GM18511 (cell line): ENCODE measurements around the gene AKR1C8.
"Not testable (repeated sequence)": the region's sequence is repeated elsewhere in the genome, so short reads cannot be mapped to it uniquely, and the experiment has no call there.

ENCODE experiments used
- ATAC-seq: cut with Tn5 transposase; IDR thresholded peaks from one replicate; pipeline ENCODE4 v1.9.1; 2021; ENCODE audit warnings: mild to moderate bottlenecking, moderate library complexity; ENCODE audit not compliant: unreplicated experiment

Gene AKR1C8

DNA sequence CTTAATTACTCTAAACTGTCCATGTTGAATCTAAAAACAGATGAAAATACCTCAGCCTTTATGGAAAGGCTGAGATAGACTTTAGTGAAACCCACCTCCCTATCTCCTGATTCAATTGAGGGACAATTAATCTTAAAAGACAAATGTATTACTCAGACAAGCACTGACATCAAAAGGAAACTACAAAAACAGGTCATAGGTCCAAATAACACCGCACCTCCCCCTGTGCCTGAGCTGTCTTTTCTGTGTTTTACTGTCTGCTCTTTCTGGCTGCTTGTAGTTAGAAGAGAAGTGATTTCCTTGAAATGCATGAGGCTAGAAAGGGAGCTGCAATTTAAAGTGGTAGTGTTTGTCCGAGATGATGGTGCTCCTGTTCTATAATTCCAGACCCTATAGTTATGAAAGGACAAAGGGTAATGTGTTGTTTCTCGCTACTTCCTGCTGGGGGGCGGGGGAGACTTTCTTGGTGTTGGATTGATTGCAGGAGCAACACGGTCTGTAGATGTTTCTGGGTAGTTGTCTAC is 16.0 kb downstream of the AKR1C8 start:
- ATAC-seq = no peak

DNA sequence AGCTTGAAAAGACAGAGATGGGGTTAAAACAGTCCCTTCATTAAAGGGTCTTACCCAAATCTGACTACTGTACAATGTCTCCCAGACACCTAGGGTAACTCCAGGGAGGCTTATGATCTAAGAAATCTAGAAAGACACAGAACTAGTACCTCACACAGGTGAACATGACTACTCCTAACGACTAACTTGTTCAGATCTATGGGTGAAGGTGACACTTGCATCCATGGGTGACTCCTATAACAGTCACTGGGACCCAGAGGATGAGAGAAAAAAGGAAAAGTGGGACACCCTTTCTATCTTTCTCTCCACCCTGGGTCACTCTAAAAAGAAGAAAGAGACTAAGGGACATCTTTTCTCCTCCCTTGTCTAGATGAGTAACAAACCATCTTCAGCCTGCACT is 19.2 kb downstream of the AKR1C8 start:
- no peak for ATAC-seq

DNA sequence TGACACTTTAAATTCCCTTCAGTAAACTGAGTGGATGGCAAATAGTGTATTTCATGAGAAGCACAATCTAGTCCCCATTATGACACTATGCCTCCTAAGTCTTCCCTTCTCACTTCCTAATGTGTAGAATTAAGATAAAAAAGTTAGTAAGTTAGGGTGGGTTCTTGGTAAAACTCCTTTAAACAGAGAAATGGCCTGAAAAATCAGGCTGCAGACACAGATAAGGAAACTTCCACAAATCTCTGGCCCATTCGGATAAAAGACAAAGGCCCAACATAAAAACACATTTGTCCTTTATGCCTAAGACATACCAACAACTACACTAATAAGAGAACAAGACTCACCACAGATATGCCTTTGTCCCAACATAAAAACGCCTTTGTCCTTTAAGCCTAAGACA is 21.5 kb downstream of the AKR1C8 start:
- ATAC-seq = no peak

DNA sequence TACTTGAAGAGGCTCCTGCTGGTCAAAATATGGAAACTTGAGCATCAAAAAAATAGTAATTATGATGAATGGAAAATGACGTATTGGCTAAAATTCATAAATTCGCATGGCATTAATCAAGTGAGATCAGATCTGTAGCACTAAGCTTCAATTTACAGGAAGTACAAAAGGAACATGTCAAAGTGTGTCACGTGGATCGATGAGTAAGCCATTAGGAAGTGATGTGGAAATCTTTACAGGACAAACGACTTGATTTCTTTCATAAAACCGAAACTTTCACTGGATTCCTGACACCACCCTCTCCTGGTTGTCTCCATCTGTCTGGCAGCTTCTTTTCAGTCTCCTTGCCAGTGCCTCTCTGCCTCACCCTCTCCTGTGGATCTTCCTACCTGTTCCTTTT is 25.8 kb downstream of the AKR1C8 start:
- ATAC-seq = no peak

DNA sequence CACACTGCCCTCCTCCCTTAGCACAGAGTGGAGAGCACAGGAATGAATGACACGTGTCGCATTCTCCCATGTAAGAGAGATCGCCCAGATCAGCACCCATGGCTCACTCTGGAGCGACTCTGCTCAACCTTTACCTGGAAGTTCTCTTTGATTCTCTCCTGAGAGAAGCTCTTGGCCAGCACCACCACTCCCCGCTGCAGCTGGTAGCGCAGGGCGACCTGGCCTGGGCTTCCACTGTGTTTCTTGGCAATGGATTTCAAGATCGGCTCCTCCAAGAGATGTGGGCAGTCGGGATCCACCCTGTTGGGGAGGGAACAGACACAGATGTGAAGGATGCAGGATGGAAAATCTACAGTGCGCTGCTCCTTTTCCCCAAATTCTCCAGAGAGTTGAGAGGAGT is 27.4 kb downstream of the AKR1C8 start:
- ATAC-seq = no peak

DNA sequence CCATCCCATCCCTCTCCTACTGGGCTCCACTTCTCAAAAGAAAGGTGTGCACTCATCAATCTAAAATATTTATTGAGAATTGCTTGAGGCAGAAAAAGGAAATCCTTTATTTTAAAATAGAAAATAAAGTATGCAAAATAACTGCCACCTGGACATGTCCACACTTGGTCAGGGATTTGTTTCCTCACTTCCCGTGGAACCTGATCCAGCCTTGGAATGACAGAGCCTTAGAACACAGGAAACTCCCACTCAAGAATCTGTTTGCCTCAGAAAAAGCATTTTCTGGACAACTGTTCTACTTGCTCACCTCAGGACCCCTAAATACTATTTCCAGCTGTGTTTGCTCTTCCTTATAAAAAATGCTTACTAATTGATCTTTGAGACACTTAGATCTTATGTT is 29.0 kb downstream of the AKR1C8 start:
- no peak for ATAC-seq

DNA sequence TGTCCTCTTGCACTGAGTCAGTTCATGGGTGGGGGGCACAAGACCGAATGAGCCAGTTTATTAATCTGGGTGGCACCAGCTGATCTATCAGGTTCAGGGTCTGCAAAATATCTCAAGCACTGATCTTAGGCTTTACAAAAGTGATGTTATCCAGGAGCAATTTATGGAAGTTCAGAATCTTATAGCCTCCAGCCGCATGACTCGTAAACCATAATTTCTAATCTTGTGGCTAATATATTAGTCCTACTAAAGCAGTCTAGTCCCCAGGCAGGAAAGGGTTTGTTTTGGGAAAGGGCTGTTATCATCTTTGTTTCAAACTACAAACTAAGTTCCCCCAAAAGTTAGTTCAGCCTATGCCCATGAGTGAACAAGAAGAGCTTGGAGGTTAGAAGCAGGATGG is 33.9 kb downstream of the AKR1C8 start:
- no peak for ATAC-seq

DNA sequence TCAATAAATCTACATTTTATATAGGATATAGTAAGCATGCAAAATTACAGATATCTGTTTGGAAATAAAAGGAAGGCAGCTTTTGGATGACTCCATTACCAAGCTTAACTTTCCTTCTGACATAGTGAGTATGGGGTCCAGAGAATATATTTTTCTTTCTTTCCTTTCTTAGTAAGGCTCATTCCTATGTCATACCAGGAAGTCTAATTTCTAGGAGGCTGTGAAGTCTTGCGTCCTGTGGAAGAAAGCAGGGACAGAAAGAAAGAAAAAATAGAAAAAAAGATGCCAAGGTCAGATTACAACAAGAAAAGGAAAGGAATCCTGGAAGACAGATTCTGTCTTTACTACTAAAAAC is 36.3 kb downstream of the AKR1C8 start:
- no peak for ATAC-seq

DNA sequence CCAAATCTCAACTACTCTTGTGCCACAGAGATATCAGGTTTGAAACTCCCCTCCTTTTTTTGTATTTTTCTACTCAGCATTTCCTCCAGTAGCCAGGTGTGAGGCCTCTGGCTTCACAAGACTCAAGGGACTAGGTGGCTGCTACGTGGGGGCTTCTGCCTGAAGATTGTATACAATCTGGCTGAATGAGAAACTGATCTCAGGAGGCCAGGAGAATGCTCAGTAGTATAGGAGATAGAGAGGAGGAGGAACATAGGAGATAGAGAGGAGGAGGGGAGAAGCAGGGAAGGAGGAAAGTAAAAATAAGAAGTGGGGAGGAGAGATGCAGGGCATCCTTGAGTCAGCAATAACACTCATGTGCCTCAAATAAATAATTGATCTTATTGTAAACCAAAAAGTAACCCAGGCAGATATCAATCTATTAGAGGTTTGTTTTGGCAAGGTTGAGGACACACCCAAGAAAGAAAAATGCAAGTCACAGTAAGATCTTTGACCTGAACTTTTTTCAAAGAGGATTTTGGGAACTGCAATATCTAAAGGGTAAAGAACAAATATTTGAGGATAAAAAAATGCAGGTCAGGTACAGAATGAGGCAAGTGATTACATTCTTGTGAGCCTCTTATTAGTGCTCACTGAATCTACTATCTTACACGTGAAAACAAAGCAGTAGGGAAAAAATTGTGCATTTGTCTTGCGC is 36.8 kb downstream of the AKR1C8 start:
- no peak for ATAC-seq

DNA sequence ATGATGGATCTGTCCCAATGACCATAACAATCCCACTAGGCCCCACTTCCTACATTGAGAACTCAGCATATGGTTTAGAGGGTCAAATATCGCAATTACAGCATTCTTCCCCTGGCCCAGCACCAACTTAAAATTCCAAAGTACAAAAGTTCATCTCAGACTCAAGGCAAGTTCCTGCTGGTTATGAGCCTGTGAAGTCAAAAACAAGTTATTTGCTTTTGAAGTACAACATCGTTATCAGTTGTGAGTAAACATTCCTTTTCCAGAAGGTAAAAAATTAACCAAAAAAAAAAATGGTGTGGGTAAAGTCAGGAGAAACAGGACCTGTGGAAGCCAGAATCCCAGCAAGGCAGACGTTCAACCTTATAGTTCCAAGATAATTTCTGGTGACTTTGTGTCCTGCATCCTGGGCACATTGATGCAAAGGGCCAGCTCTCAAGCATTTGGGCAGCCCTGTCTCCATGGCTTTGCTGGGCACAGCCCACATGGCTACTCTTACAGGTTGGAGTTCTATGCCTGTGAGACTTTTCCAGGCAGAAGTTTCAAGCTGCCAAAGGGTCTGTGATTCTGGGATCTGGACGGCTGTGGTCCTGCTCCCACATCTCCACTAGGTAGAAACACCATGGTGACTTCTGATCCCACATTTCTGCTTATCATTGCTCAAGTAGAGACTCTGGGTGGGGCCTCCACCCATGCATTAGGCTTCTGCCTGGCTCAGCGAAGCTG is 37.5 kb downstream of the AKR1C8 start:
- no peak for ATAC-seq

DNA sequence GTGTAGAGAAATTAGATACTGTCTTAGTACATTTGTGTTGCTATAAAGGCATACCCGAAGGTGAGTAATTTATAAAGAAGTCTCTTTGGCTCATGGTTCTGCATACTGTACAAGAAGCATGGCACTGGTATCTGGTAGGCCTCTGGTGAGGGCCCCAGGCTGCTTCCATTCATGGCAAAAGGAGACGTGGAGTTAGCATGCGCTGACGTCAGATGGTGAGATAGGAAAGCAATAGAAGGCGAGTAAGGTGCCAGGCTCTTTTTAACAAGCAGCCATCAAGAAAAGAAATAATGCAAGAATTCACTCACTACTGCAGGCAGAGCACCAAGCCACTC is 38.1 kb downstream of the AKR1C8 start:
- ATAC-seq = no peak

DNA sequence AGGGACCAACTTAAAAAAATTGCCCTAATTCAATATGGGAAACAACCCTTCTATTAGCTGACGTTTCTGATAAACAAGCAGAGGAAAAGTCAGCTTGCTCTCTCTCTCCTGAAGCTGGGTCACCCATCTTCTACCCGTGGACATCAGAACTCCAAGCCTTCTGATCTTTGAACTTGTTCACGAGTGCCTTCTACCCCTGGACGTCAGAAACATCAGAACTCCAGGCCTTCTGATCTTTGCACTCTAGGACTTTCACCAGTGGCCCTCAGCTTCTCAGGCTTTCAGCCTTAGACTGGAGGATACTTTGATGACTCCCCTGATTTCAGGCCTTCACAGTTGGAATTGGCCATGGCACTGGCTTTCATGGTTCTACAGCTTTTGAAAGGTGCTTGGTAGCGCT is 41.8 kb downstream of the AKR1C8 start:
- no peak for ATAC-seq

DNA sequence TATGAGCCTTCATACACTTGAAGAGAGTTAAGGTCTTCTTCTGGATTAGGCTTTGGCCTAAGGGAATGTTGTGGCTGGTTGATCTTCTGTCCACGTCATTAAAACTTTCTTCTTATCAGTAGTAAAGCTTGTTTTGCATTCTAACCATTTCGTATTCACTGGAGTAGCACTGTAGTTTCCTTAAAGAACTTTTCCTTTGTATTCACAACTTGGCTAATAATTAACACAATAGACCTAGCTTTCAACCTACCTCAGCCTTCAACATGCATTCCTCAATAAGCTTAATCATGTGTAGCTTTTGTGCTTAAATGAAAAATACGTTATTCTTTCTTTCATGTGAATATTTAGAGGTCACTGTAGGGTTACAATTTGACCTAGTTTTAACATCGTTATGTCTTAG is 42.8 kb downstream of the AKR1C8 start:
- no peak for ATAC-seq

DNA sequence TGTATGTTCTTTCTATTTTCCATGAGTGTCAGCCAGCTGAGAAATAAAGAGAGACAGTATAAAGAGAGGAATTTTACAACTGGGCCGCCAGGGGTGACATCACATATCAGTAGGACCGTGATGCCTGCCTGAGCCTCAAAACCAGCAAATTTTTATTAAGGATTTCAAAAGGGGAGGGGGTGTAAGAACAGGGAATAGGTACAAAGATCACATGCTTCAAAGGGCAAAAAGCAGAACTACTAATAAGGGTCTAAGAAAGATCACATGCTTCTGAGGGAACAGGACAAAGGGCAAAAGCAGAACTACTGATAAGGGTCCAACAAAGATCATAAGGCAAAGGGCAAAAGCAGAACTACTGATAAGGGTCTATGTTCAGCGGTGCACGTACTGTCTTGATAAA is 47.3 kb downstream of the AKR1C8 start:
- not testable (repeated sequence) for ATAC-seq

DNA sequence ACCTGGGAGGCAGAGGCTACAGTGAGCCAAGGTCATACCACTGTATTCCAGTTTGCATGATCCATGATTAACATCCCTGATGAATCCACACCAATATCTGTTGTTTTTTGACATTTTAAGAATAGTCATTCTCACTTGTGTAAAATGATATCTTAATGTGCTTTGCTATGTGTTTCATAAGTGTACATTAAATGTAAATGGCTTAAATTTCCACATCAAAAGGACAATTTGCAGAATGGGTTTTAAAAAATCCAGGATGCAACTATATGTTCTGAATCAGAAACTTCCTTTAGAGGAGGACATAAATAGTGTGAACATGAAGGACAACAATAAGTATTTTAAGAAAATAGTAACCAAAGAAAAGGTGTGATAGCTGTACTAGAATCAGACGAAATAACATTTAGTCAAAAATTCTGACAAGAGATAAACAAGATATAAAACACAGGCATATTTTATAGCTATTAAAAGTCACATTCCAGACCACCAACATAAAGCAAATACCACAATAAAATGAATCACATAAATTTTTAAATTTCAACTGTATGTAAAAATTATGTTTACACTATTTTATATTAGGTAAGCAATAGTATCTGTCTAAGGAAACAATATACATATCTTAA is 48.4 kb downstream of the AKR1C8 start:
- ATAC-seq = no peak

DNA sequence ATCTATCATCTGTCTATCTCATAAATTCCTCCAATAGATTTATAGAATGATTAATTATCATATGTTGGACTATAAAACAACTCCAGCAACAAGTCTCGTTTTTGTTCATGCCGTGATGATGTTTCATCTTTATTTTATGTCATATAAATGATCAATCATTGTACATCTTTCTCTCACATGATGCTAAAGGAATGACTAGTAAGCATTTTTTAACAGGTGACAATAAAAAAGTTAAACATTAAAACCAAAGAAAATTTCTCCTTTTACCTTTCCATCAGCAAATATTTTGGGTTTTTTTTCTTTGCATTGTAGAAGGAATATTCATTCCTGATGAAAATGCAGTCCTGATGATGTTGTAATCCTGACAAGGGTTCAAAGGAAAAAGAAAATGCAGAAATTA is 49.4 kb downstream of the AKR1C8 start:
- no peak for ATAC-seq

DNA sequence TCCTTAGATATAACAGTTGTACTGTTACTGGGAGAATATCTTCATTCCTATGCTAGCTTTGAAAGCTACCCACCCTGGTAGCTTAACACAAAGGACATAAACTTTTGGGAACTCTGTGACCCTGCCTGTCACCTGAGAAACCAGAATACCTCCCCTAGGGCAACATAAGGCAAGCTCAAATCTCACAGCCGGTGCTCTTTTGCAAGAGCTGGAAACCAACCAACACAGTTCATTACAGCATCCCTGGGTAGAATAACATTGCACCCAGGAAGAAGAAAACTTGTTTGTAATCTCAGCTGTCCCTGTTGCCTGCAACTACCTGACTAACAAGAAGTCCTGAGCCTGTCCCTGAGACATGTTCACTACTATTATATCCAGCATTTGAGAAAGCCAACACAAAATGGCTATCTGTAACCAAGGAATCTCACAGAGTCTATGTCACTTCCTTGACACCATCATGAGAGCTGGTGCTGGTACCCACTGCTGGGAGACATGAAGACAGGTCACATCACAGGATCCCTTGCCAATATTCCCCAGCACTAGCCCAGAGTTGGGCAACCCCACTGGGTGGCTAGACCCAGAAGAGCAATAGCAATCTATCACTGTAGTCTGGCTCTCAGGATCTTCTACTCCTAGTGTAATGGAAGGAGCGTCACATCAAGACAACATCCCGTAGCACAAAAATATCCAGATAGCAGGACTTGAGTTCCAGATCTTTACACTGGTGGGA is 59.5 kb downstream of the AKR1C8 start:
- no peak for ATAC-seq

DNA sequence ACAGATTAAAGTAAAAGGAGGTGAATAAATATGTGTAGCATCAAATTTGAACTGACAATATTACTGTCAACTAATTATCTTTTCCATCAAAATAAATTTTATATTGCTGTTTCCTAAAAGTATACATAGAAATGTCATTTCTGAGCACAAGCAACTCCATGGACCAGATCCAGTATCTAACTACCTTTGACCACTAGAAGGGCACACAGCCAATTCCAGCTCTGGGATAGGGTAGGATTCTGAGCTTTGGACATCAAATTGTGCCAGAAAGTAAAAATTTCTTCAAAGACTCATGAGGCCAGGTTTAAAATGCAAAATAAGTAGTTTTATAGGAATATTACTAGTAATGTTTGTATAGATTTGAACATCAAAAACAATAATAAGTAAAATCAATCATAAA is 61.1 kb downstream of the AKR1C8 start:
- no peak for ATAC-seq

DNA sequence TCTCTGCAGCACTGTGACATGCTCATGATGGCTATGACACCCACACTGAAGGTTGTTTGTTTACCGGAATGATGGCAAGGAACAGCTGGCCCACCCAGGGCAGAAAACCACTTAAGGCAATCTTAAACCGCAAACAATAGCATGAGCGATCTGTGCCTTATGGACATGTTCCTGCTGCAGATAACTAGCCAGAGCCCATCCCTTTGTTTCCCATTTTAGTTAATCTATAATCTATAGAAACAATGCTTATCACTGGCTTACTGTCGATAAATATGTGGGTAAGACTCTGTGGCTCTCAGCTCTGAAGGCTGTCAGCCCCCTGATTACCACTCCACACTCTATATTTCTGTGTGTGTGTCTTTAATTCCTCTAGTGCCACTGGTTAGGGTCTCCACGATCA is 65.0 kb downstream of the AKR1C8 start:
- ATAC-seq = not testable (repeated sequence)

DNA sequence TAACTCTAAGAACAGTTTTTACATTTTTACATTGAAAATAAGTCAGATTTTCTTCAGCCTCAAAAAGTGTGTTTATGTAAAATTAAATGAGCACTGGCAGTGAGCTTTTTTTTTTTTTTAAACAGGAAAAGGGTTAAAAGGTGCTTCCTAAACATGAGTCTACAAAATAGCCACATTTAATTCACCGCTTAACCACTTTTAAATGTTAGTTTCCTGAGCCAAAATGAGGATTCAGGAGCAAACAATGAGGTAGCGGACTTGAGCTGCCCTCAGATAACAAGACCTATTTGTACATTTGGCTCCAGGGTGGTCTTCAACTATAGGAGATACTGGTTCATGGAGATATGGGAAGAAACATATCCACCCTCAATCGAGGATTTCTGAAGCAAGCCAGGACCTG is 67.9 kb downstream of the AKR1C8 start:
- ATAC-seq = no peak

DNA sequence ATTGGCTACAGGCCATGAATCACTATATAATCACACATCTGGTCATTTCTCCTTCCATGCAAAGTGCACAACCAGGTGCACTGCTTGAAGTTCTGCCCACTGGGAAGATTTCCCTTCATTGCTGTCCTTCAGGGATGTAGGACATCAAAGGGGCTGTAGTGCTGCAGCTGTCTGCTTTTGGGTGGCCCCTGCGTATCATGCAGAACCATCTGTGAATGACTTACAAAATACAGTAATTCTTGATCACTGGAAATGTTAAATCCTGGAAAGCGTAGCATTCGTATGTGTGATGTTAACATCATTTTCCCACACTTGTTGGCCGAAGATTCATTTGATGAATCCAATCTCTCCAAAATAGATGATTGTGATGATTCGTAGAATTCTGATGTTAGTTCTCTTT is 68.3 kb downstream of the AKR1C8 start:
- no peak for ATAC-seq

DNA sequence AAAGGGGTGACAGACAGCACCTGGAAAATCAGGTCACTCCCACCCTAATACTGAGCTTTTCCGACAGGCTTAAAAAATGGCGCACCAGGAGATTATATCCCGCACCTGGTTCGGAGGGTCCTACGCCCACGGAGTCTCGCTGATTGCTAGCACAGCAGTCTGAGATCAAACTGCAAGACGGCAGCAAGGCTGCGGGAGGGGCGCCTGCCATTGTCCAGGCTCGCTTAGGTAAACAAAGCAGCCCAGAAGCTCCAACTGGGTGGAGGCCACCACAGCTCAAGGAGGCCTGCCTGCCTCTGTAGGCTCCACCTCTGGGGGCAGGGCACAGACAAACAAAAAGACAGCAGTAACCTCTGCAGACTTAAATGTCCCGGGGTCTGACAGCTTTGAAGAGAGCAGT is 75.1 kb downstream of the AKR1C8 start:
- ATAC-seq = not testable (repeated sequence)
